Right cardiac atrium (tissue), 5 donors: Measurements from ENCODE around the gene EXOC4. TPM values are rescaled to one million over a fixed set of nuclear protein-coding genes. Genes with fewer than 3 reads are reported as not detected.

ENCODE experiments used
- ATAC-seq, 2 donors: fragments of 200-7000 bp; cut with Tn5 transposase; one replicate each; pipeline versions ENCODE4 v1.8.0 to v1.9.1; 2020; ENCODE audit warnings: moderate library complexity in 2 of 2, mild to moderate bottlenecking in 1 of 2
- DNase-seq, 3 donors: peaks; one replicate each; pipeline ENCODE4 v3.0.0-alpha.2; 2020
- H3K27ac ChIP-seq: one replicate; pipeline ENCODE4 v1.5.1; 2013; ENCODE audit warnings: mild to moderate bottlenecking, low read length, control low read depth, moderate library complexity
- H3K27me3 ChIP-seq: one replicate; pipeline ENCODE4 v1.6.1; 2013; ENCODE audit not compliant: control insufficient read depth, insufficient read depth
- H3K4me1 ChIP-seq: one replicate; pipeline ENCODE4 v1.6.1; 2013; ENCODE audit warnings: low read length; ENCODE audit not compliant: control insufficient read depth, insufficient read depth
- H3K4me3 ChIP-seq: one replicate; pipeline ENCODE4 v1.5.1; 2013; ENCODE audit warnings: low read length, control low read depth
- H3K9me3 ChIP-seq: one replicate; pipeline ENCODE4 v1.6.1; 2013; ENCODE audit warnings: low read length; ENCODE audit not compliant: control insufficient read depth
- WGBS: extraction: QIAGEN DNeasy Blood & Tissue Kit; methylation state at CpG from one replicate; pipeline ENCODE4 v1.1.7; 2013; 5-methylcytosine and 5-hydroxymethylcytosine counted together
- intact Hi-C, 4 donors: fragments of 100-400 bp; cut with DNase I; formaldehyde crosslinking; loops; one replicate each; pipeline versions ENCODE4 v1.11.0 to v1.14.0; 2022 to 2023
- polyA plus RNA-seq: library from polyadenylated mRNA; stranded (reverse); fragments of 200-250 nt; gene quantifications from one replicate; pipeline ENCODE4 v1.2.3, GENCODE V29; 2013
- total RNA-seq, 4 donors: library from RNA; stranded (reverse); fragmentation: NEBNext Ultra II Directional; extraction: Animal tissue kit (Norgen Biotek cat#: 25700); gene quantifications; one replicate each; pipeline ENCODE4 v1.2.1, GENCODE V29; 2021
- donor health status: healthy with polysubstance abuse.
- donor health status: DM: no; HTN: yes; CAD: no.
- donor health status: DM: no; HTN: no; CAD: no.
- donor health status: DM: no; HTN: yes; CAD: no; lungs with severe emphysema.
- donor health status: DM: yes; HTN: yes; CAD: no.

The EXOC4 gene
- total and polyA plus RNA-seq, 5 donors: 11.9 to 45.9 (median 39.7) TPM

- Histone ChIP-seq H3K9me3 (no peaks in the 10 kb centered on the region), H3K27me3 (no peaks in the 10 kb centered on the region), H3K4me3 (no peak overlapping the region), H3K27ac (no peak overlapping the region), H3K4me1 (no peaks in the 10 kb centered on the region)
- ATAC-seq: no peak
- 61% methylated on average over 3 of the region's 3 CpGs for WGBS
- DNase-seq: no peak
- intact Hi-C loops: no loop called here
These were observed 42.6 kb downstream of the EXOC4 start for GRCh38 chr7:133295484-133295883.

- Histone ChIP-seq H3K4me1 (peaks cover 3% of the 10 kb centered on the region), H3K9me3 (no peaks in the 10 kb centered on the region), H3K27ac (no peak overlapping the region), H3K27me3 (no peaks in the 10 kb centered on the region), H3K4me3 (no peak overlapping the region)
- DNase-seq (no peak), ATAC-seq (no peak)
- intact Hi-C loops: no loop called here
- 97% methylated on average over 1 of the region's 1 CpG for WGBS
These were observed 44.2 kb downstream of the EXOC4 start for GRCh38 chr7:133297093-133297492.

- DNase-seq: no peak
- WGBS: 97% methylated on average over 5 of the region's 5 CpGs
- intact Hi-C loops: no loop called here
- H3K9me3 ChIP-seq: no peaks in the 10 kb centered on the region
- no peak for ATAC-seq
- H3K27ac ChIP-seq: no peak overlapping the region
- H3K27me3 ChIP-seq: no peaks in the 10 kb centered on the region
- peaks cover 3% of the 10 kb centered on the region for H3K4me1 ChIP-seq
- no peak overlapping the region for H3K4me3 ChIP-seq
These were observed 45.2 kb downstream of the EXOC4 start for GRCh38 chr7:133298080-133298479.

- ATAC-seq (no peak), DNase-seq (no peak)
- Histone ChIP-seq H3K4me1 (peaks cover 3% of the 10 kb centered on the region), H3K4me3 (no peak overlapping the region), H3K27me3 (no peaks in the 10 kb centered on the region), H3K27ac (no peak overlapping the region), H3K9me3 (no peaks in the 10 kb centered on the region)
- intact Hi-C loops: loop anchor here in 1 of 4 donors (10.0 kb wide), 1 partner anchor 45 kb away; the partner anchor contains the start of gene EXOC4
- WGBS: 94% methylated on average over 1 of the region's 1 CpG
These were observed 46.8 kb downstream of the EXOC4 start for GRCh38 chr7:133299676-133300075.

- no peaks in the 10 kb centered on the region for H3K9me3 ChIP-seq
These were observed 47.2 kb downstream of the EXOC4 start for GRCh38 chr7:133300088-133300487.

GRCh38 chr7:133300811-133301210 is 47.9 kb downstream of the EXOC4 start:
- H3K4me1 ChIP-seq: peaks cover 3% of the 10 kb centered on the region
- H3K4me3 ChIP-seq: no peak overlapping the region
- intact Hi-C loops: loop anchor here in 1 of 4 donors (10.0 kb wide), 1 partner anchor 46 kb away; the partner anchor contains the start of gene EXOC4
- no peaks in the 10 kb centered on the region for H3K9me3 ChIP-seq
- no peaks in the 10 kb centered on the region for H3K27me3 ChIP-seq
- DNase-seq (no peak), ATAC-seq (no peak)
- WGBS: 73% methylated on average over 5 of the region's 5 CpGs
- no peak overlapping the region for H3K27ac ChIP-seq

More at GRCh38 chr7:133300088-133300487, 47.2 kb downstream of the EXOC4 start:
- WGBS: 94% methylated on average over 2 of the region's 2 CpGs
- Histone ChIP-seq H3K4me3 (no peak overlapping the region), H3K4me1 (peaks cover 3% of the 10 kb centered on the region), H3K27me3 (no peaks in the 10 kb centered on the region), H3K27ac (no peak overlapping the region)
- ATAC-seq (no peak), DNase-seq (no peak)
- intact Hi-C loops: loop anchor here in 1 of 4 donors (10.0 kb wide), 1 partner anchor 45 kb away; the partner anchor contains the start of gene EXOC4

- no peak for ATAC-seq
- peaks cover 3% of the 10 kb centered on the region for H3K4me1 ChIP-seq
- intact Hi-C loops: loop anchor here in 1 of 4 donors (10.0 kb wide), 1 partner anchor 47 kb away; the partner anchor contains the start of gene EXOC4
These were observed 48.6 kb downstream of the EXOC4 start for GRCh38 chr7:133301444-133301843.

GRCh38 chr7:133303372-133303771 is 50.5 kb downstream of the EXOC4 start:
- Histone ChIP-seq H3K4me1 (peaks cover 3% of the 10 kb centered on the region), H3K9me3 (no peaks in the 10 kb centered on the region), H3K4me3 (no peak overlapping the region), H3K27me3 (no peaks in the 10 kb centered on the region), H3K27ac (no peak overlapping the region)
- no peak for DNase-seq
- ATAC-seq: no peak
- WGBS: 98% methylated on average over 1 of the region's 1 CpG
- intact Hi-C loops: loop anchor here in 1 of 4 donors (10.0 kb wide), 1 partner anchor 49 kb away; the partner anchor contains the start of gene EXOC4

More at GRCh38 chr7:133301444-133301843, 48.6 kb downstream of the EXOC4 start:
- no peak for DNase-seq
- Histone ChIP-seq H3K9me3 (no peaks in the 10 kb centered on the region), H3K27ac (no peak overlapping the region), H3K27me3 (no peaks in the 10 kb centered on the region), H3K4me3 (no peak overlapping the region)
- WGBS: 41% methylated on average over 2 of the region's 2 CpGs

GRCh38 chr7:133303931-133304330 is 51.1 kb downstream of the EXOC4 start:
- peaks cover 3% of the 10 kb centered on the region for H3K4me1 ChIP-seq
- WGBS: 88% methylated on average over 2 of the region's 2 CpGs

GRCh38 chr7:133309333-133309732 is 56.5 kb downstream of the EXOC4 start:
- ATAC-seq (no peak), DNase-seq (no peak)
- Histone ChIP-seq H3K4me1 (no peaks in the 10 kb centered on the region), H3K27me3 (no peaks in the 10 kb centered on the region), H3K27ac (no peak overlapping the region), H3K9me3 (no peaks in the 10 kb centered on the region), H3K4me3 (no peak overlapping the region)
- intact Hi-C loops: loop anchor here in 1 of 4 donors (10.0 kb wide), 1 partner anchor 55 kb away; the partner anchor contains the start of gene EXOC4
- WGBS: 99% methylated on average over 6 of the region's 6 CpGs

More at GRCh38 chr7:133303931-133304330, 51.1 kb downstream of the EXOC4 start:
- ATAC-seq: no peak
- DNase-seq: no peak
- Histone ChIP-seq H3K27ac (no peak overlapping the region), H3K27me3 (no peaks in the 10 kb centered on the region), H3K4me3 (no peak overlapping the region), H3K9me3 (no peaks in the 10 kb centered on the region)
- intact Hi-C loops: loop anchor here in 1 of 4 donors (10.0 kb wide), 1 partner anchor 49 kb away; the partner anchor contains the start of gene EXOC4

- WGBS: 32% methylated on average over 3 of the region's 3 CpGs
- Histone ChIP-seq H3K9me3 (no peaks in the 10 kb centered on the region), H3K4me1 (no peaks in the 10 kb centered on the region), H3K4me3 (no peak overlapping the region), H3K27me3 (no peaks in the 10 kb centered on the region), H3K27ac (no peak overlapping the region)
- intact Hi-C loops: no loop called here
- peak in 1 of 3 donors; percentile 16 for DNase-seq
- ATAC-seq: peak; percentile 78 to 93
These were observed 57.5 kb downstream of the EXOC4 start for GRCh38 chr7:133310232-133310862.
